GM12878 (cell line): Measurements from ENCODE around the gene TAF3. TPM values are rescaled to one million over a fixed set of nuclear protein-coding genes. Genes with fewer than 3 reads are reported as not detected.
A peak's percentile ranks its signal among the peaks of the same experiment; 100 is the strongest.

Experiments used
- ATAC-seq: fragments of 200-7000 bp; cut with Tn5 transposase; 3 replicates; pipeline ENCODE4 v1.9.1; 2020; ENCODE audit warnings: mild to moderate bottlenecking, moderate library complexity
- BruUV-seq: library from RNA; stranded (reverse); fragments of 400-500 nt; replicated peaks from 2 replicates; lab custom pipeline; 2021; lab: Mats Ljungman, UMichigan
- CTCF ChIA-PET: fragments of 300-600 bp; sonication (Branson Sonifier 250); formaldehyde crosslinking; extraction: SDS; loops from one replicate; lab custom pipeline; 2021; ENCODE audit warnings: inconsistent platforms; lab: Yijun Ruan, JAX
- POLR2A ChIA-PET: fragments of 350-600 bp; formaldehyde crosslinking; extraction: SDS; loops from one replicate; lab custom pipeline; 2021; ENCODE audit warnings: inconsistent platforms; lab: Charles Lee
- RAD21 ChIA-PET: fragments of 300-600 bp; sonication (Branson Sonifier 250); formaldehyde crosslinking; loops from one replicate; lab custom pipeline; 2023; ENCODE audit warnings: antibody characterized with exemption; ENCODE audit not compliant: unreplicated experiment; lab: Charles Lee
- SMC1A ChIA-PET: fragments of 300-600 bp; sonication (Branson Sonifier 250); formaldehyde crosslinking; loops from one replicate; lab custom pipeline; 2023; ENCODE audit not compliant: unreplicated experiment, uncharacterized antibody; lab: Charles Lee
- DNase-seq: peaks from one replicate; pipeline ENCODE4 v3.0.0-alpha.2; 2011; ENCODE audit warnings: low read depth, low spot score
- FAIRE-seq: peaks from 3 replicates; lab custom pipeline; 2011; peaks lifted over from hg19 to GRCh38; lab: Jason Lieb, UNC
- H2AFZ ChIP-seq: 2 replicates; pipeline ENCODE4 v1.6.0; 2011; ENCODE audit warnings: low read depth, low read length, control low read depth; ENCODE audit not compliant: control insufficient read depth
- H3K27ac ChIP-seq: 2 replicates; pipeline ENCODE4 v1.5.1; 2011; ENCODE audit warnings: control low read depth; ENCODE audit not compliant: control insufficient read depth, insufficient read depth
- H3K27me3 ChIP-seq, 2 experiments: replicated peaks in 1 of 2; 2 replicates each; pipeline versions ENCODE4 v1.6.0 to v1.6.1; 2011; ENCODE audit warnings: low read length in 1 of 2; ENCODE audit not compliant: control insufficient read depth in 2 of 2, insufficient read depth in 2 of 2
- H3K36me3 ChIP-seq, 2 experiments: 2 replicates each; pipeline ENCODE4 v1.5.1; 2011; ENCODE audit warnings: low read length in 1 of 2; ENCODE audit not compliant: control insufficient read depth in 2 of 2, insufficient read depth in 2 of 2
- H3K4me1 ChIP-seq: 2 replicates; pipeline ENCODE4 v1.6.1; 2011; ENCODE audit warnings: mild to moderate bottlenecking, low read length, moderate library complexity, mixed read lengths; ENCODE audit not compliant: control insufficient read depth, insufficient read depth
- H3K4me2 ChIP-seq: 2 replicates; pipeline ENCODE4 v1.6.0; 2011; ENCODE audit warnings: control low read depth; ENCODE audit not compliant: control insufficient read depth, insufficient read depth
- H3K4me3 ChIP-seq: fragments of 200-600 bp; sonication (generic); 2 replicates; pipeline ENCODE4 v1.5.1; 2016
- H3K79me2 ChIP-seq: 2 replicates; pipeline ENCODE4 v1.6.0; 2011; ENCODE audit warnings: low read length; ENCODE audit not compliant: control insufficient read depth, insufficient read depth
- H3K9ac ChIP-seq: 2 replicates; pipeline ENCODE4 v1.8.0; 2011; ENCODE audit warnings: low read length, control low read depth, mixed read lengths; ENCODE audit not compliant: control insufficient read depth, insufficient read depth
- H3K9me3 ChIP-seq: replicated peaks from 3 replicates; pipeline ENCODE4 v1.5.1; 2011; ENCODE audit warnings: mild to moderate bottlenecking, low read length; ENCODE audit not compliant: control insufficient read depth, insufficient read depth
- H4K20me1 ChIP-seq: 2 replicates; pipeline ENCODE4 v1.6.0; 2011; ENCODE audit not compliant: control insufficient read depth, insufficient read depth
- CHD2 ChIP-seq: IDR thresholded peaks from 2 replicates; pipeline ENCODE4 v1.6.1; 2011; ENCODE audit warnings: low read depth, low read length, improper control_type of control experiment, borderline replicate concordance
- ESRRA ChIP-seq: IDR thresholded peaks from 2 replicates; pipeline ENCODE4 v1.6.1; 2012; ENCODE audit warnings: mild to moderate bottlenecking, low read length, improper control_type of control experiment
- FOS ChIP-seq: IDR thresholded peaks from 3 replicates; pipeline ENCODE4 v1.6.1; 2011; ENCODE audit warnings: borderline replicate concordance; ENCODE audit not compliant: insufficient read length; ENCODE audit errors: extremely low read depth
- HDAC6 ChIP-seq: fragments of 200-600 bp; sonication (generic); IDR thresholded peaks from one replicate; pipeline ENCODE4 v1.8.0; 2017; ENCODE audit warnings: antibody characterized with exemption; ENCODE audit not compliant: unreplicated experiment
- RCOR1 ChIP-seq: conservative IDR thresholded peaks from 2 replicates; pipeline ENCODE4 v1.6.1; 2012; ENCODE audit warnings: low read depth, low read length, improper control_type of control experiment
- STAT1 ChIP-seq: fragments of 450-650 bp; conservative IDR thresholded peaks from 2 replicates; pipeline ENCODE4 v1.6.1; 2014; ENCODE audit warnings: antibody characterized with exemption, mild to moderate bottlenecking
- ZZZ3 ChIP-seq: IDR thresholded peaks from 2 replicates; pipeline ENCODE4 v1.6.1; 2011; ENCODE audit warnings: low read depth; ENCODE audit not compliant: control insufficient read depth, insufficient read length
- WGBS: methylation state at CpG from one replicate; pipeline ENCODE4 v1.1.6; 2016; ENCODE audit warnings: low lambda C conversion rate; ENCODE audit not compliant: insufficient replicate concordance, insufficient coverage; ENCODE audit errors: missing lambda C conversion rate; 5-methylcytosine and 5-hydroxymethylcytosine counted together
- in situ Hi-C: fragments of 300-500 bp; cut with MboI; formaldehyde crosslinking; loops from 9 replicates; pipeline ENCODE4 v1.14.3; 2018; ENCODE audit warnings: mixed read lengths
- intact Hi-C: fragments of 100-400 bp; cut with micrococcal nuclease; formaldehyde crosslinking; loops from one replicate; pipeline ENCODE4 v1.14.2; 2022; ENCODE audit not compliant: unreplicated experiment
- polyA plus RNA-seq, 11 experiments: library from polyadenylated mRNA; depleted of rRNA in 4 of 11; unstranded in 6 of 11; stranded (reverse) in 5 of 11; fragments of >200 nt; fragmentation: Nextera tagmentation in 4 of 11; fragmentation: Illumina TruSeq in 1 of 11; extraction: Ambion mirVana in 4 of 11; extraction: Trizol in 1 of 11; gene quantifications; 1 replicate in 1 of 11; 2 replicates in 10 of 11; pipeline versions ENCODE4 v1.2.1 to v1.2.3, GENCODE V29; 2011 to 2016; ENCODE audit warnings: inconsistent platforms in 2 of 11, missing spikeins in 2 of 11, low read depth in 1 of 11
- total RNA-seq, 4 experiments: library from RNA; depleted of rRNA in 3 of 4; stranded (reverse); fragments of >200 nt in 3 of 4; fragmentation: Illumina TruSeq in 1 of 4; extraction: Trizol in 1 of 4; gene quantifications; 2 replicates each; pipeline versions ENCODE4 v1.2.1 to v1.2.3, GENCODE V29; 2013 to 2021
- TF ChIP-seq, protein P1 (sequence below): fragments of 450-650 bp; IDR thresholded peaks from 2 replicates; pipeline ENCODE4 v1.6.1; 2017; ENCODE audit warnings: mild to moderate bottlenecking, moderate library complexity

TAF3 gene
- total and polyA plus RNA-seq, 10 of the 15 experiments (the other 5 are each of a cell fraction or from before 2014, with no cell fraction given) = 2.0 to 10.1 (median 3.7) TPM

DNA sequence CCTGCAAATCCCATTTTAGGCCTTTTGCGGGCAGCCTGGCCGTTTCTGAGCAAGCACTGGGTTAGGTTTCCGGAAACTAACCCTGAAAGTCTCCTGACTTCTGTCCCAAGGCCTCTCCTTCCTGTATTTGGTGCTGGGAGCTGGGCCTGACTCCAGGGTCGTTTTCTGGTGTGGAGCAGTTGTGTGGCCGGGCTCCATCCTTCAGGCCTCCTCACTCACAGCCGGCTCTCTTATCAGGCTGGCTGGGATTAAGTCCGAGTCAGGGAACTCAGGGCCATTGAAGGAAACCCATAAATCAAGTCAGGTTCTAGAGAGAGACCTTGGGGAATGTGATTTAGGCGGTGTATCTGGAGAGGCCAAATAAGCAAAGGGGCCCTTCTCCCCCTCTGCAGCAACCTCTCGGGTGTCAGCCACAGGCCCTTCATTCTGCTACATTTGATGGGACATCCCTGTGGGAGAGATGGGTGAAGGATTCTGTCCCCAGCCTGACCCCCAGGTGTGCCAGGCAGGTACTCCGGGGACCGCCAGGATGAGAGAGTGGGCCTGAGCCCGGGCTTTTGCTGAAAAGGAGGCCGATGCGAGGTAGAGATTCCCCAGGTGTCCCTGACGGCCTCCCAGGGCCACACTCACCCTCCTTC is 239.4 kb downstream of the TAF3 start:
- FAIRE-seq = no peak
- Histone ChIP-seq H3K4me2 (0 out of 2 replicates have a peak overlapping the region, but pooled peaks have one; percentile 41), H4K20me1 (no peaks in the 10 kb centered on the region), H3K9me3 (no peaks in the 10 kb centered on the region), H3K79me2 (no peaks in the 10 kb centered on the region), H3K27ac (no peak overlapping the region), H3K9ac (no peak overlapping the region), H2AFZ (no peak overlapping the region), H3K27me3 (peaks cover 0 to 3% of the 10 kb centered on the region in 2 experiments; a peak in 1 of 4 replicates), H3K36me3 (no peaks in the 10 kb centered on the region), H3K4me1 (peaks cover 16% of the 10 kb centered on the region), H3K4me3 (no peak overlapping the region)
- no peak for DNase-seq
- in situ Hi-C loops (no loop called here), intact Hi-C loops (loop anchor here (10.0 kb wide), 3 partner anchors 307 to 1247 kb away; no protein-coding TSS in a partner anchor)
- TF ChIP-seq CHD2 = no peak
- no peak for TF ChIP-seq RCOR1
- no peak for TF ChIP-seq STAT1
- TF ChIP-seq ESRRA = no peak
- TF ChIP-seq FOS = no peak
- no peak for TF ChIP-seq HDAC6
- TF ChIP-seq, protein P1, sequence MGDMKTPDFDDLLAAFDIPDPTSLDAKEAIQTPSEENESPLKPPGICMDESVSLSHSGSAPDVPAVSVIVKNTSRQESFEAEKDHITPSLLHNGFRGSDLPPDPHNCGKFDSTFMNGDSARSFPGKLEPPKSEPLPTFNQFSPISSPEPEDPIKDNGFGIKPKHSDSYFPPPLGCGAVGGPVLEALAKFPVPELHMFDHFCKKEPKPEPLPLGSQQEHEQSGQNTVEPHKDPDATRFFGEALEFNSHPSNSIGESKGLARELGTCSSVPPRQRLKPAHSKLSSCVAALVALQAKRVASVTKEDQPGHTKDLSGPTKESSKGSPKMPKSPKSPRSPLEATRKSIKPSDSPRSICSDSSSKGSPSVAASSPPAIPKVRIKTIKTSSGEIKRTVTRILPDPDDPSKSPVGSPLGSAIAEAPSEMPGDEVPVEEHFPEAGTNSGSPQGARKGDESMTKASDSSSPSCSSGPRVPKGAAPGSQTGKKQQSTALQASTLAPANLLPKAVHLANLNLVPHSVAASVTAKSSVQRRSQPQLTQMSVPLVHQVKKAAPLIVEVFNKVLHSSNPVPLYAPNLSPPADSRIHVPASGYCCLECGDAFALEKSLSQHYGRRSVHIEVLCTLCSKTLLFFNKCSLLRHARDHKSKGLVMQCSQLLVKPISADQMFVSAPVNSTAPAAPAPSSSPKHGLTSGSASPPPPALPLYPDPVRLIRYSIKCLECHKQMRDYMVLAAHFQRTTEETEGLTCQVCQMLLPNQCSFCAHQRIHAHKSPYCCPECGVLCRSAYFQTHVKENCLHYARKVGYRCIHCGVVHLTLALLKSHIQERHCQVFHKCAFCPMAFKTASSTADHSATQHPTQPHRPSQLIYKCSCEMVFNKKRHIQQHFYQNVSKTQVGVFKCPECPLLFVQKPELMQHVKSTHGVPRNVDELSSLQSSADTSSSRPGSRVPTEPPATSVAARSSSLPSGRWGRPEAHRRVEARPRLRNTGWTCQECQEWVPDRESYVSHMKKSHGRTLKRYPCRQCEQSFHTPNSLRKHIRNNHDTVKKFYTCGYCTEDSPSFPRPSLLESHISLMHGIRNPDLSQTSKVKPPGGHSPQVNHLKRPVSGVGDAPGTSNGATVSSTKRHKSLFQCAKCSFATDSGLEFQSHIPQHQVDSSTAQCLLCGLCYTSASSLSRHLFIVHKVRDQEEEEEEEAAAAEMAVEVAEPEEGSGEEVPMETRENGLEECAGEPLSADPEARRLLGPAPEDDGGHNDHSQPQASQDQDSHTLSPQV = no peak
- no peak for TF ChIP-seq ZZZ3
- CTCF ChIA-PET = no interaction called here
- no peak for ATAC-seq
- WGBS = 79% methylated on average over 15 of the region's 15 CpGs
- no TSS peak for BruUV-seq
- POLR2A ChIA-PET = no interaction called here
- RAD21 ChIA-PET = no interaction called here
- SMC1A ChIA-PET = interaction anchor here (1.6 kb wide), 1 partner anchor 10 kb away, joined by 7 read pairs; no protein-coding TSS in a partner anchor
